Measurements from ENCODE around the gene HOXB7.

Gene HOXB7

DNA sequence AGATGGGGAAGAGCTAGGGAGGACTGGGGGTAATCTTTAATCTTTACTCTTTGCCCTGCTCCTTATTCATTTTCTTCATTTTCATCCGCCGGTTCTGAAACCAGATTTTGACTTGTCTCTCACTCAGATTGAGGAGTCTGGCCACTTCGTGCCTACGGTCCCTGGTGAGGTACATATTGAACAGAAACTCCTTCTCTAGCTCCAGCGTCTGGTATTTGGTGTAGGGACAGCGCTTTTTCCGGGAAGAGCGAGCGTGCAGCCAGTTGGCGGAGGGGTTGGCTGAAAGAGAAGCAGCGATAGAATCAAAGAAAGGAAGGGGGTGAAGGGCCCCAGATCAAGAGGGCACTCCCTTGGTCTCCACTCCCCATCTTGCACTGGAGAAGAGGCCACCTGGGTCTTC is 12.0 kb upstream of the HOXB7 start:
- DNase-seq, result no peak

GRCh38 chr17:48621410-48622392 is 10.9 kb upstream of the HOXB7 start:
- no peak for DNase-seq

DNA sequence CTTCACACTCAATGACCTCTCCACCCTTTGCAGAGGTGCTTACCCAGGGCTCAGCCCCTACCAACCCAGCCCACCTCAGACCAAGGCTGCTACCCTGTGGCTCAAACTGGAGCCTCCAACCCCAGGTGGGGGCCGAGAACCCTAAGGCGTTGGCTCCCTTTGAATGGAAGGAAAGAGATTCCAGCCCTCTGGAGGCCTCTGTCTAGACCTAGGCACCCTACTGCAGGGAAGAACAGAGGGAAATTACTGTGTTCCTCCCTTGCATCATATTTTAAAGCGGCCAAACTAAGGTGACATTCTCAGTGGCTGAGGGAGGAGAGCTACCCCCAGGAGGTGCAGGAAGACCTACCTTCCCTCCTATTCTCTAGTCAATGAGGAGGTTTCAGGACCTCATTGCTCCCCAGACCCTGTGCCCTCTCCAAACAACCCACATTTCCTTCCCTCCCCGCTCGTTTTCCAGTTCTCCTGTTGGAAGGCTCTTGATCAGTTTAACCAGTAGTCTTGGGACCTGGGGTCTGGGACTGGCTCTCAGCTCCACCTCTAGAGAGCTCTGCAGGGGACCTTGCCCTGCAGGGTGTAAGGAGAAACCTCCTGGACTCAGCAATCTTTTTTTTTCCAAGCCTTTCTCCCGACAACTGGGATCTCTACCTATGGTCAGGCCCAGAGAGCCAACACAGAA is 9.8 kb upstream of the HOXB7 start:
- no peak for DNase-seq

- DNase-seq, result no peak
Observed at GRCh38 chr17:48619826-48620449, 9.1 kb upstream of the HOXB7 start.

- DNase-seq, result peak; percentile 83
Observed at GRCh38 chr17:48618256-48618896, 7.6 kb upstream of the HOXB7 start.

- DNase-seq, result no peak
Observed at GRCh38 chr17:48617471-48618255, 6.8 kb upstream of the HOXB7 start.

- DNase-seq, result no peak
Observed at GRCh38 chr17:48616717-48617470, 6.1 kb upstream of the HOXB7 start.

- DNase-seq, result no peak
Observed at GRCh38 chr17:48615963-48616716, 5.3 kb upstream of the HOXB7 start.

GRCh38 chr17:48615047-48615962 is 4.5 kb upstream of the HOXB7 start, which contains the start of gene HOXB8:
Gene HOXB8 (minus strand): TSS chr17:48615292. CDS start chr17:48614704, 588 bp downstream.
- no peak for DNase-seq

DNA sequence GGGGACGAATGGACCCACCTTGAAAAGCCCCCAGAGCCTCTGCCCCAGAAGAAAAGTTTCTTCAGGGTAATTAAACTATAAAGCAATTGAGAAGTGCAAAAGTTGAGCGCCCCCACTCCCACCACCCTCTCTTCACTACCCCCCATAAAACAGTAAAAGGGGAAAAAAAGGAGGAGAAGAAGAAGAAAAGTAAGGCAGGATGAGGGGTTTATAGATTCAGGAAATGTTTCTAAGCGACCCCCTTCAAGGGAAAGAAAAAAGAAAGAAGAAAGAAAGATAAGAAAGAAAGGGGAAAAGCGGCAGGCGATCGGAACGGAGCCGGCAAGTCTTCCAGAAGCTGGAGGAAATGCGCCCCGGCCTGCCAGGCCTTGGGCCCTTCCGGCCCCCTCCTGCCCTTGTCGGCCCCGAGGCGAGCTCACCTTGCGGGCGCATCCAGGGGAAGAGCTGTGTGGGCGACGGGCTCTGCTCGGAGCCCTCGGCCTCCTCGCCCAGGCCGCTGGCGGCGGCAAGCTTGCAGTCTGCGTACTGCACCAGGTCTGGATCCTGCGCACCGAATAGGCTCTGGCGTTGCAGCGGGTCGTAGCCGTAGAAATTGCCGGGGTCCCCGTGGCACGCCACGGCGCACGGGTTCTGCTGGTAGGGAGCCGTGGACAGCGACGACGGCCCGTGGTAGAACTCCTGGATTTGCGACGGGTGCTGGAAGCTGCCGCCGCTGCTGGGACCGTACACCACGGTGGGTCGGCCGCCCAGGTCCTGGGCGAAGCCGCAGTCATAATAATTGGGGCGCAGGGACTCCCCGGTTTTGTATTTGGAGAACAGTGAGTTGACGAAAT is 3.3 kb upstream of the HOXB7 start:
- DNase-seq, result no peak

DNA sequence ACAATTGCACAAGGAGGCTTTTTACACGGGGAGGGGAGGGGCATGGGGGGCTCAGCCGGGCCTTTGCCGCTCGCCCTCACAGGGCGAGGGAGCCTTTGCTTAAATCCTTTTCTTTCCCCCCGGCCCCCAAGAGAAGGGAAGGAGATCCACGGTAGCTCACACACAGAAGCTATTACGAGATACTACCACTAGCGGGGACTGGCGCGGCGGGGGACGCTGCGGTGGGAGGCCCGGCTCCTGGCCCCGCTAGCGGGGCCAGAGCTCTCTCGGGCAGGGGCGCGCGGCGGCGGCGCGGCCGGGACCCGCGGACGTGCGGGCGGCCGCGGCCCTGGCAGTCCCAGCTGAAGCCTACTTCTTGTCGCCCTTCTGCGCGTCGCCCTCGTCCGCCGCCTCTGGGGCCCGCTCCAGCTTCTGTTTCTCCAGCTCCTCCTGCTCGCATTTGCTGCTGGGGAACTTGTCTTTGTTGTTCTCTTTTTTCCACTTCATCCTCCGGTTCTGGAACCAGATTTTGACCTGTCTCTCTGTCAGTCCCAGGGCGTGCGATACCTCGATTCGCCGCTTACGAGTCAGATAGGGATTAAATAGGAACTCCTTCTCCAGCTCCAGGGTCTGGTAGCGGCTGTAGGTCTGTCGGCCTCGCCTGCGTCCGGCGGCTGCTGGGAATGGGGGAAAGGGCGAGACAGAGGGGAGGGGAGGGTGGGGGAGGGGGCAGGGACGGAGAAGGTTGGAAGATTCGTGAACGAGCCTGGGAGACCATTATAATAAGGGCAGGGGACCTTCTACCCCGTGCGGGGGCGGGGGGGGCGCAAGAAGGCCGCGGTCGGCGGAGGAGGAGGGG is 2.3 kb upstream of the HOXB7 start:
- peak; percentile 60 for DNase-seq

DNA sequence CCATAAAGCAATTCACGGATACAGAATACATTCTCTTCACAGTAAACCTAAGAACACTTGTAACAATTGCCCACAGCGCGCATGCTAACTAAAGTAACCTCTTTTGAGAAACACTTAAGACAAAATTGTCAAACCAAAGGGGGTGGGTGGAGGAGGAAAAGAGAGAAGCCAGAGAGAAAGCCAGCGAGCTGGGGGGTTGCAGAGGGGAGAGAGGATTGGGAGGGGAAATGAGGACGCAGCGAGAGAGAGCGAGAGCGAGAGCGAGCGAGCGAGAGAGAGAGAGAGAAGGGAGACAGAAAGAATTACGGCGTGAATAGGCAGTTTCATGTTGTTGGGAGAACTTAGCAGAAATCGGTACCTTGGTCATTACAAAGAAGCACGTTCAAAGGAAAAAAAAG is 1.6 kb upstream of the HOXB7 start:
- peak; percentile 64 for DNase-seq

- no peak for DNase-seq
Observed at GRCh38 chr17:48611681-48612455, 1.1 kb upstream of the HOXB7 start.

DNA sequence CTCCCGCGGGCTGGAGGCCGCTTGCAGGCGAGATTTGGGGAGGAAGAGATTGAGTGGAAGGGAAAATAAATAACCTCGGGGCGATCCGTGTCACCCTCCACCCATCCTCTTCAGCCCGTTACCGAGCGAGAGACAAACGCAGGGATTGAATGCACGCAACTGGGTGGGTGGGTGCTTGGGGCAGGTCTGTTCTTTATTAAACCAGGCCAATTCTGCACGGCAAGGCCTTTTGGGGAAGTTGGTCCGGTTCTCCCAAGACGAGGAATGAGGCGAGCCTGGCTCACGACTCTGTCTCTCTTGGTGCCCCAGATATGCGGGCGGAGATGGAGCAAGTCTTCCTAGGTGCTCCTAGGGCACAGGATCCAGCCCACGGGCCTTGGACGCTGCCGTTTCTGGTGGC is 396 bp upstream of the HOXB7 start:
- DNase-seq, result no peak

GRCh38 chr17:48609759-48610281 is 997 bp downstream of the HOXB7 start:
- no peak for DNase-seq

- DNase-seq, result no peak
Observed at GRCh38 chr17:48609033-48609432, 1.8 kb downstream of the HOXB7 start.

DNA sequence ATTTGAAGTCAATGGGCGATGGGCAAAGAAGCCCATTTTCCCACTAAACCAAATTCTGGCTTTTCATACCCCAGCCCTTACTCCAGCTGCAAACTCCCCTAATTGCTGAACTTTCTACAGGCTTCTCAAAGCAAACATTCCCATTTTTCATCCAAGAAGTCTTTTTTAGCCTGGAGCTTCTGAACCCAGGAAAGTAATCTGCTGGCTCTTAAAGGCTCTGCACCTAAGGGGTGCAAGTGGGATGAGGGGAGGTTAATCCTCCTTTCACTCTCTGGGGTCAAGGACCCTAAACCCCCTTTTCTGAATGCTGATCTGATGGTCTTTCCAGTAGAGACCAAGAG is 2.4 kb downstream of the HOXB7 start:
- no peak for DNase-seq

Data from fibroblast of upper back skin (primary cell).